ENCODE results near the gene SH2D6.
A peak's percentile ranks its signal among the peaks of the same experiment; 100 is the strongest.
"Not testable (repeated sequence)": the region's sequence is repeated elsewhere in the genome, so short reads cannot be mapped to it uniquely, and the experiment has no call there.

Gene SH2D6

GRCh38 chr2:85409845-85410583 is 8.5 kb upstream of the SH2D6 start, which contains the start of gene CAPG:
Gene CAPG (minus strand): TSS chr2:85410366. CDS start chr2:85402145, 8,221 bp downstream.
- DNase-seq = no peak
- peaks cover 17% of the 10 kb centered on the region for H3K27me3 Mint-ChIP-seq (ENCODE audit: low read depth, poor library complexity)
- H3K36me3 Mint-ChIP-seq (ENCODE audit: low read depth) = peaks cover 2% of the 10 kb centered on the region
- H3K9me3 Mint-ChIP-seq = peaks cover 3% of the 10 kb centered on the region
- no peak within 1 kb of the TSS for H3K27ac Mint-ChIP-seq
- peaks cover 52% of the 10 kb centered on the region for H3K4me1 Mint-ChIP-seq
- TF ChIP-seq CTCF (IDR thresholded peaks at IDR 0.05) = no peak
- H3K4me3 Mint-ChIP-seq = no peak within 1 kb of the TSS

- Mint-ChIP-seq H3K27me3 (ENCODE audit: low read depth, poor library complexity) (peaks cover 22% of the 10 kb centered on the region), H3K27ac (no peak overlapping the region), H3K36me3 (ENCODE audit: low read depth) (no peaks in the 10 kb centered on the region), H3K9me3 (no peaks in the 10 kb centered on the region), H3K4me1 (peaks cover 45% of the 10 kb centered on the region), H3K4me3 (no peak overlapping the region)
- no peak for DNase-seq
- TF ChIP-seq CTCF (IDR thresholded peaks at IDR 0.05) = no peak
Observed at GRCh38 chr2:85410584-85411404, 7.7 kb upstream of the SH2D6 start.

- H3K9me3 Mint-ChIP-seq = no peaks in the 10 kb centered on the region
- no peak for DNase-seq
- H3K4me1 Mint-ChIP-seq = peaks cover 45% of the 10 kb centered on the region
- H3K36me3 Mint-ChIP-seq (ENCODE audit: low read depth) = no peaks in the 10 kb centered on the region
- no peak overlapping the region for H3K4me3 Mint-ChIP-seq
- peaks cover 22% of the 10 kb centered on the region for H3K27me3 Mint-ChIP-seq (ENCODE audit: low read depth, poor library complexity)
- H3K27ac Mint-ChIP-seq = no peak overlapping the region
- TF ChIP-seq CTCF (IDR thresholded peaks at IDR 0.05) = no peak
Observed at GRCh38 chr2:85411405-85411748, 7.1 kb upstream of the SH2D6 start.

- Mint-ChIP-seq H3K27me3 (ENCODE audit: low read depth, poor library complexity) (peaks cover 26% of the 10 kb centered on the region), H3K36me3 (ENCODE audit: low read depth) (no peaks in the 10 kb centered on the region)
- no peak for TF ChIP-seq CTCF (IDR thresholded peaks at IDR 0.05)
Observed at GRCh38 chr2:85413592-85414420, 4.7 kb upstream of the SH2D6 start.

GRCh38 chr2:85414421-85414759 is 4.1 kb upstream of the SH2D6 start:
- Mint-ChIP-seq H3K4me1 (peaks cover 37% of the 10 kb centered on the region), H3K4me3 (peak overlapping the region; percentile 88), H3K27me3 (ENCODE audit: low read depth, poor library complexity) (peaks cover 24% of the 10 kb centered on the region)
- DNase-seq; H3K36me3 Mint-ChIP-seq (ENCODE audit: low read depth); H3K27ac Mint-ChIP-seq; H3K9me3 Mint-ChIP-seq: not testable (repeated sequence)

More at GRCh38 chr2:85413592-85414420, 4.7 kb upstream of the SH2D6 start:
- peak overlapping the region; percentile 88 for H3K4me3 Mint-ChIP-seq
- no peaks in the 10 kb centered on the region for H3K9me3 Mint-ChIP-seq
- no peak overlapping the region for H3K27ac Mint-ChIP-seq
- peak; percentile 62 for DNase-seq
- peaks cover 35% of the 10 kb centered on the region for H3K4me1 Mint-ChIP-seq
